OCI-LY7 (cell line): ENCODE results near the gene HS3ST4.

Source experiments
- EZH2phosphoT487 ChIP-seq: fragments of 200-600 bp; sonication (generic); IDR thresholded peaks from 2 replicates; pipeline ENCODE4 v1.6.1; 2018; ENCODE audit warnings: low read depth, borderline replicate concordance, mild to moderate bottlenecking, mixed run types, antibody characterized with exemption, low read length, moderate library complexity, mixed read lengths
- TF ChIP-seq, protein P1 (sequence below): fragments of 200-600 bp; sonication (generic); conservative IDR thresholded peaks from 2 replicates; pipeline ENCODE4 v1.5.1; 2014; ENCODE audit warnings: mild to moderate bottlenecking, antibody characterized with exemption, low read length, moderate library complexity, mixed read lengths

DNA sequence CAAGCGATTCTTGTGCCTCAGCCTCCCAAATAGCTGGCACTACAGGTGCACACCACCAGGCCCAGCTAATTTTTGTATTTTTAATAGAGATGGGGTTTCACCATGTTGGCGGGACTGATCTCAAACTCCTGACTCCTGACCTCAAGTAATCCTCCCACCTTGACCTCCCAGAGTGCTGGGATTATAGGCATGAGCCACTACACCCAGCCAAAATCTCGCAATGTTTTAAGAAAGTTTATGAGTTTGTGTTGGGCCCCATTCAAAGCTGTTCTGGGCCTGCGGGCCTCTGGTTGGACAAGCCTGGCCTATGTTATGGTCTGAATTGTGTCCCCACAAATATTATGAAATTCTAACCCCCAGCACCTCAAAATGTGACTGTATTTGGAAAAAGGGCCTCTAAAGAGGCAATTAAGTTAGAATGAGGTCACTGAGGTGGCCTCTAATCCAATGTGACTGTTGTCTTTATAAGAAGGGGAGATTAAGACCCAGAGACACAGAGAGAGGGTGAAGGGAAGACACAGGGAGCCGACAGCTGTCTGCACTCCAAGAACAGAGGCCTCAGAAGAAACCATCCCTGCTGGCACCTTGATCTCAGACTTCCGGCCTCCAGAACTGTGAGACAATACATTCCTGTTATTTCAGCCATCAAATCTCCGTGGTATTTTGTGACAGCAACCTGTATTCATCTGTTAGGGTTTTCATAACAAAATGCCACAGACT, 469.9 kb downstream of the HS3ST4 start:
- TF ChIP-seq, protein P1, sequence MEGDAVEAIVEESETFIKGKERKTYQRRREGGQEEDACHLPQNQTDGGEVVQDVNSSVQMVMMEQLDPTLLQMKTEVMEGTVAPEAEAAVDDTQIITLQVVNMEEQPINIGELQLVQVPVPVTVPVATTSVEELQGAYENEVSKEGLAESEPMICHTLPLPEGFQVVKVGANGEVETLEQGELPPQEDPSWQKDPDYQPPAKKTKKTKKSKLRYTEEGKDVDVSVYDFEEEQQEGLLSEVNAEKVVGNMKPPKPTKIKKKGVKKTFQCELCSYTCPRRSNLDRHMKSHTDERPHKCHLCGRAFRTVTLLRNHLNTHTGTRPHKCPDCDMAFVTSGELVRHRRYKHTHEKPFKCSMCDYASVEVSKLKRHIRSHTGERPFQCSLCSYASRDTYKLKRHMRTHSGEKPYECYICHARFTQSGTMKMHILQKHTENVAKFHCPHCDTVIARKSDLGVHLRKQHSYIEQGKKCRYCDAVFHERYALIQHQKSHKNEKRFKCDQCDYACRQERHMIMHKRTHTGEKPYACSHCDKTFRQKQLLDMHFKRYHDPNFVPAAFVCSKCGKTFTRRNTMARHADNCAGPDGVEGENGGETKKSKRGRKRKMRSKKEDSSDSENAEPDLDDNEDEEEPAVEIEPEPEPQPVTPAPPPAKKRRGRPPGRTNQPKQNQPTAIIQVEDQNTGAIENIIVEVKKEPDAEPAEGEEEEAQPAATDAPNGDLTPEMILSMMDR: no peak
- no peak for TF ChIP-seq EZH2phosphoT487
